H9 (cell line): Measurements from ENCODE around the gene UNC5C. TPM values are rescaled to one million over a fixed set of nuclear protein-coding genes. Genes with fewer than 3 reads are reported as not detected.

Experiments used
- DNase-seq: peaks from one replicate; pipeline ENCODE4 v3.0.0-alpha.2; 2017
- H2AFZ ChIP-seq: one replicate; pipeline ENCODE4 v1.6.1; 2013; ENCODE audit warnings: mild to moderate bottlenecking, low read length, control low read depth, moderate library complexity
- H2AK5ac ChIP-seq: 2 replicates; pipeline ENCODE4 v1.6.1; 2013; ENCODE audit warnings: low read length, control low read depth, mixed read lengths; ENCODE audit not compliant: insufficient read length
- H2BK120ac ChIP-seq: one replicate; pipeline ENCODE4 v1.6.1; 2013; ENCODE audit warnings: low read depth, mild to moderate bottlenecking, low read length, control low read depth, inconsistent platforms; ENCODE audit not compliant: poor library complexity, severe bottlenecking
- H2BK12ac ChIP-seq: 2 replicates; pipeline ENCODE4 v1.6.1; 2013; ENCODE audit warnings: low read length, control low read depth, mixed read lengths, low read depth; ENCODE audit not compliant: insufficient read length
- H2BK15ac ChIP-seq: 2 replicates; pipeline ENCODE4 v1.6.1; 2013; ENCODE audit warnings: low read depth, low read length, control low read depth
- H2BK20ac ChIP-seq: one replicate; pipeline ENCODE4 v1.6.1; 2013; ENCODE audit warnings: low read depth, mild to moderate bottlenecking, low read length, control low read depth, inconsistent platforms; ENCODE audit not compliant: poor library complexity, severe bottlenecking
- H2BK5ac ChIP-seq: 2 replicates; pipeline ENCODE4 v1.6.1; 2013; ENCODE audit warnings: low read length, control low read depth, mixed read lengths; ENCODE audit not compliant: insufficient read length
- H3K14ac ChIP-seq: 2 replicates; pipeline ENCODE4 v1.6.1; 2013; ENCODE audit warnings: low read length, control low read depth; ENCODE audit not compliant: insufficient read depth
- H3K18ac ChIP-seq: 2 replicates; pipeline ENCODE4 v1.6.1; 2013; ENCODE audit warnings: low read depth, mild to moderate bottlenecking, mixed read lengths, low read length, control low read depth; ENCODE audit not compliant: insufficient read length
- H3K23ac ChIP-seq: 2 replicates; pipeline ENCODE4 v1.6.1; 2013; ENCODE audit warnings: low read length, control low read depth, mixed read lengths, low read depth; ENCODE audit not compliant: insufficient read length
- H3K23me2 ChIP-seq: 2 replicates; pipeline ENCODE4 v1.6.1; 2013; ENCODE audit warnings: low read depth, mild to moderate bottlenecking, mixed read lengths, low read length, control low read depth; ENCODE audit not compliant: insufficient read length, poor library complexity, severe bottlenecking
- H3K27ac ChIP-seq: 2 replicates; pipeline ENCODE4 v1.5.1; 2013; ENCODE audit warnings: low read length, control low read depth, mixed read lengths, low read depth; ENCODE audit not compliant: insufficient read length
- H3K27me3 ChIP-seq: 2 replicates; pipeline ENCODE4 v1.6.1; 2013; ENCODE audit warnings: low read length, control low read depth, inconsistent platforms; ENCODE audit not compliant: insufficient read depth
- H3K4ac ChIP-seq: 2 replicates; pipeline ENCODE4 v1.6.1; 2013; ENCODE audit warnings: low read depth, mild to moderate bottlenecking, control low read depth, inconsistent platforms, low read length, moderate library complexity
- H3K4me1 ChIP-seq: 2 replicates; pipeline ENCODE4 v1.6.1; 2013; ENCODE audit warnings: low read length, control low read depth, inconsistent platforms; ENCODE audit not compliant: insufficient read depth
- H3K4me2 ChIP-seq: 2 replicates; pipeline ENCODE4 v1.6.1; 2013; ENCODE audit warnings: low read length, control low read depth, mixed read lengths; ENCODE audit not compliant: insufficient read length, insufficient read depth
- H3K56ac ChIP-seq: 2 replicates; pipeline ENCODE4 v1.6.1; 2013; ENCODE audit warnings: low read depth, mild to moderate bottlenecking, mixed read lengths, low read length, control low read depth; ENCODE audit not compliant: insufficient read length
- H3K79me1 ChIP-seq: 2 replicates; pipeline ENCODE4 v1.6.1; 2013; ENCODE audit warnings: low read depth, mild to moderate bottlenecking, moderate library complexity, low read length, control low read depth, inconsistent platforms; ENCODE audit not compliant: insufficient read depth, poor library complexity, severe bottlenecking
- H3K79me2 ChIP-seq: 2 replicates; pipeline ENCODE4 v1.6.1; 2013; ENCODE audit warnings: low read length, control low read depth, inconsistent platforms; ENCODE audit not compliant: insufficient read depth
- H3K9ac ChIP-seq: 2 replicates; pipeline ENCODE4 v1.6.1; 2013; ENCODE audit warnings: low read length, control low read depth, mixed read lengths; ENCODE audit not compliant: insufficient read length; ENCODE audit errors: extremely low read depth
- H3K9me3 ChIP-seq: one replicate; pipeline ENCODE4 v1.6.1; 2013; ENCODE audit warnings: low read depth, low read length, inconsistent platforms; ENCODE audit not compliant: control insufficient read depth
- H3T11ph ChIP-seq: one replicate; pipeline ENCODE4 v1.6.1; 2013; ENCODE audit warnings: mild to moderate bottlenecking, low read length, control low read depth, inconsistent platforms
- H4K20me1 ChIP-seq: one replicate; pipeline ENCODE4 v1.6.1; 2013; ENCODE audit not compliant: control insufficient read depth, insufficient read length, insufficient read depth
- H4K5ac ChIP-seq: 2 replicates; pipeline ENCODE4 v1.6.1; 2013; ENCODE audit warnings: low read depth, mild to moderate bottlenecking, mixed read lengths, low read length, control low read depth; ENCODE audit not compliant: insufficient read length
- H4K8ac ChIP-seq: replicated peaks from 2 replicates; pipeline ENCODE4 v1.6.1; 2013; ENCODE audit warnings: low read length, control low read depth, mixed read lengths, low read depth; ENCODE audit not compliant: insufficient read length
- H4K91ac ChIP-seq: 2 replicates; pipeline ENCODE4 v1.6.1; 2013; ENCODE audit warnings: low read depth, mild to moderate bottlenecking, moderate library complexity, mixed read lengths, low read length, control low read depth; ENCODE audit not compliant: insufficient read length
- H3K27ac Mint-ChIP-seq, 3 experiments: 2 replicates in 2 of 3; 3 replicates in 1 of 3; pipeline ENCODE4 v1.8.0; 2020 to 2021; ENCODE audit warnings: mixed read lengths in 3 of 3, mild to moderate bottlenecking in 1 of 3, moderate library complexity in 1 of 3
- H3K27me3 Mint-ChIP-seq: 2 replicates; pipeline ENCODE4 v1.8.0; 2021; ENCODE audit warnings: low read depth, mild to moderate bottlenecking, moderate library complexity, mixed read lengths
- H3K36me3 Mint-ChIP-seq, 3 experiments: 2 replicates in 2 of 3; 3 replicates in 1 of 3; pipeline ENCODE4 v1.8.0; 2020 to 2021; ENCODE audit warnings: low read depth in 3 of 3, mixed read lengths in 3 of 3; ENCODE audit not compliant: insufficient read depth in 1 of 3
- H3K4me1 Mint-ChIP-seq, 2 experiments: 2 replicates each; pipeline ENCODE4 v1.8.0; 2020; ENCODE audit warnings: mixed read lengths in 2 of 2
- H3K4me3 Mint-ChIP-seq, 2 experiments: 2 replicates in 1 of 2; 3 replicates in 1 of 2; pipeline ENCODE4 v1.8.0; 2020 to 2021; ENCODE audit warnings: mild to moderate bottlenecking in 2 of 2, mixed read lengths in 2 of 2, moderate library complexity in 1 of 2
- H3K9me3 Mint-ChIP-seq, 2 experiments: 2 replicates in 1 of 2; 3 replicates in 1 of 2; pipeline ENCODE4 v1.8.0; 2020; ENCODE audit warnings: mild to moderate bottlenecking in 2 of 2, mixed read lengths in 2 of 2, moderate library complexity in 1 of 2
- WGBS: extraction: QIAGEN DNeasy Blood & Tissue Kit; methylation state at CpG from one replicate; pipeline ENCODE4 v1.1.7; 2013; ENCODE audit warnings: missing lambda C conversion rate, low lambda C conversion rate, mixed read lengths; ENCODE audit not compliant: insufficient read length; ENCODE audit errors: extremely low coverage; 5-methylcytosine and 5-hydroxymethylcytosine counted together
- total RNA-seq: library from RNA; stranded (reverse); gene quantifications from 2 replicates; pipeline ENCODE4 v1.2.1, GENCODE V29; 2021
- TF ChIP-seq, protein P1 (sequence below): fragments of 200-600 bp; sonication (generic); conservative IDR thresholded peaks from 3 replicates; pipeline ENCODE4 v1.8.0; 2021; ENCODE audit warnings: antibody characterized with exemption, mild to moderate bottlenecking

UNC5C gene
- total RNA-seq, 1 experiment from 2014 or later, result not detected

GRCh38 chr4:95515589-95515988, 33.2 kb downstream of the UNC5C start:
- H3K9me3 ChIP-seq, result no peaks in the 10 kb centered on the region
- Mint-ChIP-seq H3K27me3 (no peaks in the 10 kb centered on the region), H3K4me1 (peaks cover 7 to 10% of the 10 kb centered on the region in 2 experiments), H3K27ac (no peak overlapping the region), H3K4me3 (no peak overlapping the region), H3K36me3 (no peaks in the 10 kb centered on the region; a peak in 2 of 7 replicates), H3K9me3 (no peaks in the 10 kb centered on the region)
- H3K4me2 ChIP-seq, result no peak overlapping the region
- H3K79me1 ChIP-seq, result no peaks in the 10 kb centered on the region
- no peaks in the 10 kb centered on the region; the same call in 1 of the 2 replicates for H3K4me1 ChIP-seq
- WGBS, result no CpG with 5 or more reads among the region's 1 CpG
- H3K14ac ChIP-seq, result no peak overlapping the region
- no peak overlapping the region for H2AK5ac ChIP-seq
- H2BK20ac ChIP-seq, result no peak overlapping the region
- H4K8ac ChIP-seq, result no peak overlapping the region
- no peak for DNase-seq
- no peak overlapping the region for H3K9ac ChIP-seq
- no peak overlapping the region for H2BK120ac ChIP-seq
- H3K27ac ChIP-seq, result no peak overlapping the region
- no peaks in the 10 kb centered on the region for H3K23me2 ChIP-seq
- TF ChIP-seq, protein P1, sequence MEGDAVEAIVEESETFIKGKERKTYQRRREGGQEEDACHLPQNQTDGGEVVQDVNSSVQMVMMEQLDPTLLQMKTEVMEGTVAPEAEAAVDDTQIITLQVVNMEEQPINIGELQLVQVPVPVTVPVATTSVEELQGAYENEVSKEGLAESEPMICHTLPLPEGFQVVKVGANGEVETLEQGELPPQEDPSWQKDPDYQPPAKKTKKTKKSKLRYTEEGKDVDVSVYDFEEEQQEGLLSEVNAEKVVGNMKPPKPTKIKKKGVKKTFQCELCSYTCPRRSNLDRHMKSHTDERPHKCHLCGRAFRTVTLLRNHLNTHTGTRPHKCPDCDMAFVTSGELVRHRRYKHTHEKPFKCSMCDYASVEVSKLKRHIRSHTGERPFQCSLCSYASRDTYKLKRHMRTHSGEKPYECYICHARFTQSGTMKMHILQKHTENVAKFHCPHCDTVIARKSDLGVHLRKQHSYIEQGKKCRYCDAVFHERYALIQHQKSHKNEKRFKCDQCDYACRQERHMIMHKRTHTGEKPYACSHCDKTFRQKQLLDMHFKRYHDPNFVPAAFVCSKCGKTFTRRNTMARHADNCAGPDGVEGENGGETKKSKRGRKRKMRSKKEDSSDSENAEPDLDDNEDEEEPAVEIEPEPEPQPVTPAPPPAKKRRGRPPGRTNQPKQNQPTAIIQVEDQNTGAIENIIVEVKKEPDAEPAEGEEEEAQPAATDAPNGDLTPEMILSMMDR, result no peak
- no peak overlapping the region for H3K4ac ChIP-seq
- no peak overlapping the region for H2BK12ac ChIP-seq
- no peak overlapping the region for H2BK5ac ChIP-seq
- no peak overlapping the region for H2BK15ac ChIP-seq
- H3K18ac ChIP-seq, result no peak overlapping the region
- H3K27me3 ChIP-seq, result no peaks in the 10 kb centered on the region
- no peak overlapping the region for H3K23ac ChIP-seq
- no peaks in the 10 kb centered on the region for H4K20me1 ChIP-seq
- H3T11ph ChIP-seq, result no peak overlapping the region
- no peaks in the 10 kb centered on the region for H3K79me2 ChIP-seq
- no peak overlapping the region for H4K91ac ChIP-seq
- H2AFZ ChIP-seq, result no peak overlapping the region
- no peak overlapping the region for H4K5ac ChIP-seq
- no peak overlapping the region for H3K56ac ChIP-seq
